K562 (cell line): Measurements from ENCODE around the gene ZNF501. TPM values are rescaled to one million over a fixed set of nuclear protein-coding genes. Genes with fewer than 3 reads are reported as not detected.

Experiments
- CHD1 ChIP-seq: fragments of 200-600 bp; sonication (generic); IDR thresholded peaks from one replicate; pipeline ENCODE4 v1.6.1; 2012; ENCODE audit warnings: mild to moderate bottlenecking, moderate library complexity, low read length, inconsistent platforms
- DMBX1 ChIP-seq: fragments of 250-450 bp; sonication (Bioruptor Pico); IDR thresholded peaks from 2 replicates; pipeline ENCODE4 v1.8.0; 2022; ENCODE audit warnings: inconsistent platforms, mild to moderate bottlenecking, moderate library complexity, borderline replicate concordance
- HCFC1 ChIP-seq: IDR thresholded peaks from 2 replicates; pipeline ENCODE4 v1.6.1; 2012; ENCODE audit warnings: low read depth, low read length, improper control_type of control experiment
- HDAC1 ChIP-seq, 2 experiments: fragments of 450-650 bp; IDR thresholded peaks; 2 replicates each; pipeline ENCODE4 v1.6.1; 2016 to 2017; ENCODE audit warnings: inconsistent platforms in 1 of 2, mild to moderate bottlenecking in 1 of 2, moderate library complexity in 1 of 2
- HLTF ChIP-seq: fragments of 450-650 bp; IDR thresholded peaks from 2 replicates; pipeline ENCODE4 v1.6.1; 2016
- KDM2B ChIP-seq: fragments of 250-450 bp; sonication (Bioruptor Pico); IDR thresholded peaks from 2 replicates; pipeline ENCODE4 v1.8.0; 2021; ENCODE audit warnings: mild to moderate bottlenecking, moderate library complexity
- MCM5 ChIP-seq: fragments of 450-650 bp; IDR thresholded peaks from 2 replicates; pipeline ENCODE4 v1.6.1; 2016; ENCODE audit warnings: low read depth
- PHTF2 ChIP-seq: fragments of 250-450 bp; sonication (Bioruptor Pico); IDR thresholded peaks from 2 replicates; pipeline ENCODE4 v1.5.0; 2021; ENCODE audit warnings: mild to moderate bottlenecking
- SNRNP70 ChIP-seq: fragments of 200-400 bp; formaldehyde crosslinking; optimal IDR thresholded peaks from 2 replicates; pipeline ENCODE3; 2017; ENCODE audit warnings: low read depth, low read length
- SRF ChIP-seq, 2 experiments: fragments of 250-450, 450-650 bp in 1 of 2; sonication (Bioruptor Pico) in 1 of 2; sonication (generic) in 1 of 2; formaldehyde crosslinking; IDR thresholded peaks; 2 replicates each; pipeline versions ENCODE4 v1.5.0 to v1.5.1; 2020 to 2022; ENCODE audit warnings: mild to moderate bottlenecking in 1 of 2, missing genetic modification reagents in 1 of 2
- ZBTB5 ChIP-seq: fragments of 450-650 bp; IDR thresholded peaks from 2 replicates; pipeline ENCODE4 v1.6.1; 2017; ENCODE audit warnings: antibody characterized with exemption
- ZFP36 ChIP-seq: fragments of 150-350 bp; IDR thresholded peaks from 2 replicates; pipeline ENCODE4 v1.6.1; 2018; ENCODE audit warnings: low read length, low read depth; ENCODE audit not compliant: partially characterized antibody
- ZNF354B ChIP-seq: fragments of 250-450 bp; sonication (Bioruptor Pico); IDR thresholded peaks from 2 replicates; pipeline ENCODE4 v1.4.0; 2020
- ZNF407 ChIP-seq: fragments of 450-650 bp; IDR thresholded peaks from 2 replicates; pipeline ENCODE4 v1.6.1; 2016; ENCODE audit warnings: low read depth
- ZNF444 ChIP-seq: fragments of 250-450 bp; sonication (Bioruptor Pico); IDR thresholded peaks from 2 replicates; pipeline ENCODE4 v1.4.0; 2020; ENCODE audit warnings: mild to moderate bottlenecking, moderate library complexity
- polyA plus RNA-seq, 8 experiments: library from polyadenylated mRNA; depleted of rRNA in 4 of 8; stranded (reverse) in 5 of 8; unstranded in 3 of 8; fragments of >200 nt; fragmentation: Nextera tagmentation in 2 of 8; fragmentation: Illumina TruSeq in 1 of 8; extraction: Ambion mirVana in 2 of 8; extraction: Trizol in 1 of 8; gene quantifications; 2 replicates each; pipeline versions ENCODE4 v1.2.1 to v1.2.3, GENCODE V29; 2011 to 2014; ENCODE audit warnings: inconsistent platforms in 1 of 8, missing spikeins in 1 of 8
- total RNA-seq, 7 experiments: library from RNA; depleted of rRNA in 6 of 7; stranded (reverse); fragments of >200 nt in 6 of 7; fragmentation: Illumina TruSeq in 2 of 7; extraction: Trizol in 2 of 7; gene quantifications; 2 replicates each; pipeline versions ENCODE4 v1.2.1 to v1.2.3, GENCODE V29; 2011 to 2021; ENCODE audit warnings: low replicate concordance in 1 of 7
- TF ChIP-seq, protein P1 (sequence below): fragments of 450-650 bp; formaldehyde crosslinking; IDR thresholded peaks from 2 replicates; pipeline ENCODE4 v1.4.0; 2020; ENCODE audit warnings: mild to moderate bottlenecking, moderate library complexity

Gene ZNF501
- total and polyA plus RNA-seq, 9 of the 15 experiments (the other 6 are each of a cell fraction or from before 2014, with no cell fraction given) = 1.2 to 6.5 (median 3.7) TPM

DNA sequence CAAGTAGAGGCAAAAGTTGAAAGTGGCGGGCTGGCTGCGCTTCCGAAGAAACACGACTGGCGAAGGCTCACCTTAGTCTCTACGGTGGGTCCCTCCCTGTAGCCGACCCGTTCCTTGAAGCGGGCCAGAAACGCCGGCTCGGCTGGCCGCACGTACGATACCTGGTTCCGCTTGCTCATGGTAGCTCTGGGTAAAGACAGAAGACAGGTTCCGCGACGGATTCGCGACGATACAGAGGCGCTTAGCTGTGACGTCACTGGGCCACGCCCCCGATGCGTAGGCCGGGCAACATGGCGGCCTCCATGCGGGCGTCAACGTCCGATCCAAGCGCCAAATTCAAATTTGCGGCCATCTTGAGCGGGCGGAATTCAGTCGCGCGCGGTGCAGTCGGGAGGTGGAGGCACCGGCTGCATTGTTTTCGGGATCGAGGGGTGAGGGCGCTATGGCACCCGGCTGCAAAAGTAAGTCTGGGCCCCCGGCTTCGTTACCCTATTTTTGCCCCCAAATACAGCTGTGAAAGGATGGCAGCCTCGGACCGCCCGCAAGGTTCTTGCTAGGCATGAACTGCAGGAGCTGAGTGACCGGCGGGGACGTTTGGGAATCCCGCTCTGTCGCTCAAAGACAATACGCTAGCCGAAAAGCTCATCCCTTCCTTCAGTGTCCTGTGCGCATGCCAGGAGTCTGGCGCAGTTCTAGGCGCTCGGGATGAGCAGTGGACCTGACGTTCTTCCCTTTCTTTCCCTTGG is 32.2 kb downstream of the ZNF501 start, which contains the start of the genes KIAA1143 and KIF15 (continued):
- TF ChIP-seq ZNF407 (no peak), HDAC1 (IDR thresholded peaks at IDR 0.05) (peak in 1 of 2 experiments; percentile 98; a peak in 2 of 4 replicates), PHTF2 (CRISPR knock-in tag) (no peak), HLTF (no peak; the same call in 1 of the 2 replicates), SRF (CRISPR knock-in tag; IDR thresholded peaks at IDR 0.05) (no peak; a peak in 1 of 4 replicates), ZFP36 (no peak), CHD1 (peak; percentile 25), MCM5 (no peak), ZNF444 (CRISPR knock-in tag) (no peak), DMBX1 (peak; percentile 71; the same call in 1 of the 2 replicates), HCFC1 (peak; percentile 94), ZBTB5 (no peak), KDM2B (no peak), ZNF354B (CRISPR knock-in tag) (no peak), SNRNP70 (no peak)
- TF ChIP-seq, protein P1, sequence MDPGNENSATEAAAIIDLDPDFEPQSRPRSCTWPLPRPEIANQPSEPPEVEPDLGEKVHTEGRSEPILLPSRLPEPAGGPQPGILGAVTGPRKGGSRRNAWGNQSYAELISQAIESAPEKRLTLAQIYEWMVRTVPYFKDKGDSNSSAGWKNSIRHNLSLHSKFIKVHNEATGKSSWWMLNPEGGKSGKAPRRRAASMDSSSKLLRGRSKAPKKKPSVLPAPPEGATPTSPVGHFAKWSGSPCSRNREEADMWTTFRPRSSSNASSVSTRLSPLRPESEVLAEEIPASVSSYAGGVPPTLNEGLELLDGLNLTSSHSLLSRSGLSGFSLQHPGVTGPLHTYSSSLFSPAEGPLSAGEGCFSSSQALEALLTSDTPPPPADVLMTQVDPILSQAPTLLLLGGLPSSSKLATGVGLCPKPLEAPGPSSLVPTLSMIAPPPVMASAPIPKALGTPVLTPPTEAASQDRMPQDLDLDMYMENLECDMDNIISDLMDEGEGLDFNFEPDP (CRISPR knock-in tag) = peak; percentile 23; the same call in 1 of the 2 replicates
